Daoy (cell line): ENCODE measurements around the gene TMEM270. TPM values are rescaled to one million over a fixed set of nuclear protein-coding genes. Genes with fewer than 3 reads are reported as not detected.

Experiments used
- DNase-seq: peaks from one replicate; pipeline ENCODE4 v3.0.0-alpha.2; 2015; ENCODE audit warnings: low read depth
- total RNA-seq: library from RNA; depleted of rRNA; stranded (reverse); fragments of >200 nt; shearing (Covaris generic); gene quantifications from 2 replicates; pipeline ENCODE4 v1.2.3, GENCODE V29; 2014

TMEM270 gene
- total RNA-seq, 1 experiment from 2014 or later = 0.69 TPM

DNA sequence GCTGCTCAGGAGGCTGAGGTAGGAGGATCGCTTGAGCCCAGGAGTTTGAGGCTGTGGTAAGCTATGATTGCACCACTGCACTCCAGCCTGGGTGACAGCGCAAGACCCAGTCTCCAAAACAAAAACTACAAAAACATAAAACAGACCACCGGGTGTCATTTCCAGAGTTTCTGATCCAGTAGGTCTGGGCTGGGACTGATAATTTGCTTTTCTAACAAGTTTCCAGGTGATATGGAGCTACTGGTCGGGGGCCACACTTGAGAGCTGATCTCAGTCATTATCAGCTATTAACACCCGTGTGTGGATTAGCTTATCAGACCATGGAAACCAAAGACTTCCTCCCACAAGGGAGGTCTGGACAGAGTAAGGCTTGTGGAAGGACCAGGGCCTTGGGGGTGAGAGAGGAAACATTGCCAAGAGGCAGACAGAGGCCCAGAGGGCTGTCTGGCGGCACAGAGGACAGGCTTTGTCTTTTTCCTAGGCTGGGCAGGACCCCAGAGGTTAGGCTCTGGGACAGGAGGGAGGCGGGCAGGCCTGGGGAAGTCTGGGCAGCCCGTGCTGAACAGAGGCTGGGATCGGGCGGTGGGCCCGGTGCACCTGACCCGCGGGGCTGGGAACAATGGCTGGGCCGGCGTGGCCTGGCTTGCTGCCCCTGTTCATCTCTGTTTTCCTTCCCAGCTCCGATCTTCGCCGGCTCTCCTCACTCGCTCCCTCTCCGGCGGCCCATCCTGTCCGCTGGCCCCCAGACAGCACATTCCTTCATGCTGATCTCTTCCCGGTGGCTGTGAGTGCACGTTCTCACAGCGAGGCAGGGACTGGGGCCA lies 25.2 kb downstream of the TMEM270 start:
- DNase-seq = peak; percentile 72

DNA sequence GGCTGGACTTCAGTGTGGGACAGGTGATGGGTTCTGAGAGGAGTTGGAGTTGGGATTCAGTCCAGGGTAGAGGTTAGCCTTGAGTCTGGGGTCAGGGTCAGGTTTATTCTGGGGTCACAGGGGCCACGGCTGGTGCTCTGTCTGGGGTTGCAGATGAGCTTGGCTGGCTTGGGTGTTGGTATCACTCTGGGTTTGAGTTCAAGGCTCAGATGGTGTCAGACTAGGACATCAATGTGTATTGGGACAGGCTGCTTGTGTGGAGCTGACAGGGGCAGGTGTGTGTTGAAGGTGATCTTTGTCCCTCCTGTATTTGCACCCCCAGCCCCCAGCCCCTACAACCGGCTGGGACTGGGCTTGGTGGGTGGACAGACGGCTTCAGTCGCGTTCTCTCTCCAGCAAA lies 26.8 kb downstream of the TMEM270 start:
- no peak for DNase-seq

DNA sequence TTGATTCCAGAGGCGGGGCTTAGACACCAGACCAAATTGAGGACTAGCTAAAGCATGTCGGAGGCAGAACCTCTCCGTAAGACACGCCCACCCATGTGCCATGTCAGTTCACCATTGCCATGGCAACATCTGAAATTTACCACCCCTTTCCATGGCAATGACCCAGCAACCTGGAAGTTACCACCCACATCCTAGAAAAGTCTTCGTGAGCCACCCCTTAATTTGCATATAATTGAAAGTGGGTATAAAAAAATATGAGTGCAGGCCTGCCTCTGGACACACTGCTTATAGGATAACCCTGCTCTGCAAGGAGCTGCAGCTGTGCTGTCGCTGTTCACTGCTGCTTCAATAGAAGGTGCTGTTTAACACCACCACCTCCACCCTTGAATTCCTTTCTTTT lies 28.0 kb downstream of the TMEM270 start:
- DNase-seq = peak; percentile 54

DNA sequence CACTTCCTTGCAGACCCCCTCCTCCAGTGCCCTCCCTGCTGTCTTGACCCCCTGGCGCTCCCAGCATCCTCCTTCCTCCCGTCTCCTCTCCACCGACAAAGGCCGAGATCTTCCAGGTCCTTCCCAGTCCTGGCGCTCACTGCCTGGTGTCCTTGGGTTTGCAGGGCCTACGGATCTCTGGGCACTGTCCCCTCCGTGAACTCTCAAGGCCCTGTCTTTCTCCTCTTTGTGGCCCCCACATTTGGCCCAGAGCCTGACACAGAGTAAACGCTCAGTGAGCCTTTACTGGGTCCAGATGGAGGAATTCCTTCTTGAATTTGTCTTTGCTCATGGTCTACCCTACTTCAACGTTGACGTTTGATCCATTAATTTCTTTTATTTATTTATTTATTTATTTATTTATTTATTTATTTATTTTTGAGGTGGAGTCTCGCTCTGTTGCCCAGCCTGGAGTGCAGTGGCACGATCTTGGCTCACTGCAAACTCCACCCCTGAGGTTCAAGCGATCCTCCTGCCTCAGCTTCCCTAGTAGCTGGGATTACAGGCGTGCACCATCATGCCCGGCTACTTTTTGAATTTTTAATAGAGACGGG lies 29.7 kb downstream of the TMEM270 start:
- DNase-seq = no peak

DNA sequence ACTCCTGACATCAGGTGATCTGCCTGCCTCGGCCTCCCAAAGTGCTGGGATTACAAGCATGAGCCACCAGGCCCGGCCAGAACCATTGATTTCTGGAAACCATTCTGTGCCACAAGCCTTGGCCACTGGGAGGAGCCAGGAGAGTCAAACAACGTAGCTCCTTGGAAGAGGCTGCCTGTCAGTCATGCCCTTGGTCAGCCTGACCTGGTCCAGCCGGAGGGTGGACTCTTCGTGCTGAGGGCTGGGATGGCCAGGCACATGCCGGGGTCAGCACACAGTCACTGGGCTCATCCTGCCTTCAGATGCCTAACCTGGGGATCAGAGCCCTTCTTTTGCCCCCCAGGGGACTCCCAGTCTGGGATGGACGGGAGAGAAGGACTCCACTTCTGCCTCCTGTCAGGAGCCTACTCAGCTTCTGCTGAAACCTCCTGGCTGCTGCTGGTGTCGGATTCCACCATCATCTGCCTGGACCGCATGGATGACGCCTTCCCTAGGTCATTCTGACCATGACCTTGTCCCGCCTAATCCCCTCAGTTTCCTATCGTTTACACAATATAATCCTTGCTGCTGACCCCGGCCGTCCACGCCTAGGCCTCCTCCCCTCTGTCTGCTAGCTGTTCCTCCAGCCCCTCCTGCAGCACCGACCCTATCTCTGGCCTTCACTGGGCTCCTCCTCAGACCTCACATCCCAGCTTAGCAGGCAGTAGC lies 30.4 kb downstream of the TMEM270 start:
- DNase-seq = peak; percentile 53

DNA sequence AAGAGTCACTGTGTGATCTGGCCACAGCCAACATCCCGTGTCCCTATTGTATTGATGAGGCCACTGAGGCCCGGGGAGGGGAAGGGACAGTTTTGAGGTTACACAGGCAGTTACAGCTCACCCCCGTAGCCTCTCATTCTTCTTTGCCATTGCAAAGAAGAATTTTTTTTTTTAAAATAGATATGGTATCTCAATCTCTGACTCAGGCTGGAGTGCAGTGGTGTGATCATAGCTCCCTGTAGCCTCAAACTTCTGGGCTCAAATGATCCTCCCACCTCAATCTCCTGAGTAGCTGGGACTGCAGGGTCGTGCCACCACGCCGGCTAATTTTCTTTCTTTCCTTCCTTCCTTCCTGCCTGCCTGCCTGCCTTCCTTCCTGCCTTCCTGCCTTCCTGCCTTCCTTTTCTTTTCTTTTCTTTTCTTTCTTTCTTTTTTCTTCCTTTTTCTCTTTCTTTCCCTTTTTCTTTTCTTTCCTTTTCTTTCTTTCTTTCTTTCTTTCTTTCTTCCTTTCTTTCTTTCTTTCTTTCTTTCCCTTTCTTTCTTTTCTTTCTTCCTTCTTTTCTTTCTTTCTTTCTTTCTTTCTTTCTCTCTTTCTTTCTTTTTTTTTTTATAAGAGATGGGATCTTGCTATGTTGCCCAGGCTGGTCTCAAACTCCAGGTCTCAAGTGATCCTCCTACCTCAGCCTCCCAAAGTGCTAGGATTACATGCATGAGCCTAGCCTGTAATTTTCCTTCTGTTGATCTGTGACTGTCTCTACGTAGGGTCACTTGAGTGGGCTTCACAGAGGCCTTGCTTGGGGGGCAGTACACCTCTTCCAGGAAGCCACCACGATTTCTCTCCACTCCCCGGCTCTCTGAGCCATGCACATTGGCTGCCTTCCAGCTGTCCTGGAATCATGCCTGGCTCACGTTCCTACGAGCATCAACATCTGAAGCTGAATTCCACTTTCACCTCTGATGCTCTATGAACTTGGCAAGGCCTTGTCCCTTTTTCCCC lies 31.3 kb downstream of the TMEM270 start:
- DNase-seq = peak; percentile 82

DNA sequence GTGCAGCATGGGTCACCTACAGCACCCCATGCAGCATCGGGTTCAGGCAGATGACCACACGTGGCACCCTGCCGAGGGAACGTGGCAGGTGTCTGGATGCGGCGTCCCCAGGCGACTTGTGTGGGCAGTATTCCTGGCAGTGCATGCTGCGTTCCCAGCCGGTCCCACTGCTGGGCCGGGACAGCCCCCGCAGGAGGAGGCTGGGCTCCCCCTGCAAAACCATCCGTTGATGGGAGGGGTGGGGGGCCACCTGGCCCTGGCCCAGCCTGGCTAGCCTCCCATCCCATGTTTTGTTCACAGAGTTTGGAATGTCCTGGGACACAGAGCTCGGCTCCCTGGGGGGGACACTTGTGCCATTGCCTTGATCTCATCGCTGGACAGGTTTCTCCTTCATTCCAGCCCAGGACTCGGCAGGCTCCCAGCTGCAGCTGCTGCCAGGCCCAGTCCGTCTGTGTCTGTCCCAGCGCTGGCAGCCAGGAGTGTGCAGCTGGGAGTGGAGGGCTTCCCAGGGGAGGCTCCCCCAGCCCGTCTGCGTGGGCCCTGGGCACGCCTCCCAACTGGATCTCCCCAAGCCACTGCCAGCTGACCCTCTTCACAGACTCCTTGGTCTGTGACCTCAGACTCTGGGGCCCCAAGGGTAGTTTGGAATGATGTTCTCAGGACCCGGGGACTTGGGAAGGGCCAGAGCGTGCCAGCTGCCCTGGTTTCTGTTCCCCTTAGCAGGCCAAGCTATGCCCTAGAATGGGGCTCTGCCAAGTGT lies 32.6 kb downstream of the TMEM270 start:
- peak; percentile 70 for DNase-seq

DNA sequence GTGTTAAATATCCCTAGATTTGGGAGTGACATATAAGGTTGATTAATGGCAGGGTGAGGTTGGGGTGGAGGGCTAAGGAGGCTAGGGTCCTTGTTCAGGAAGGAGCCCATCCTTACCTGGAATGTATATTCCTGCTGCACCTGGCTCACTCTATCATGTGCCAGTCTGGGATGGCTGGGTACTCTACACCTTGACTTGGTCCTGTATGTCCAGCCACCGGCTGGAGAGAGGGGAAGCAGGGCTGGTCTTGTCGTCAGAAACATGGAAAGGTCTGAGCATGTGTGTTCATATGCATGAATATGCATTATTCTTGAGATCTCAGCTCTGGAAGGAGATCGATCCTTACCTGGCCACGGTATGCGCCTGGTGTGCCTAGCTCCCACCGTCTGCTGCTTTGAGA lies 33.2 kb downstream of the TMEM270 start:
- DNase-seq = no peak

DNA sequence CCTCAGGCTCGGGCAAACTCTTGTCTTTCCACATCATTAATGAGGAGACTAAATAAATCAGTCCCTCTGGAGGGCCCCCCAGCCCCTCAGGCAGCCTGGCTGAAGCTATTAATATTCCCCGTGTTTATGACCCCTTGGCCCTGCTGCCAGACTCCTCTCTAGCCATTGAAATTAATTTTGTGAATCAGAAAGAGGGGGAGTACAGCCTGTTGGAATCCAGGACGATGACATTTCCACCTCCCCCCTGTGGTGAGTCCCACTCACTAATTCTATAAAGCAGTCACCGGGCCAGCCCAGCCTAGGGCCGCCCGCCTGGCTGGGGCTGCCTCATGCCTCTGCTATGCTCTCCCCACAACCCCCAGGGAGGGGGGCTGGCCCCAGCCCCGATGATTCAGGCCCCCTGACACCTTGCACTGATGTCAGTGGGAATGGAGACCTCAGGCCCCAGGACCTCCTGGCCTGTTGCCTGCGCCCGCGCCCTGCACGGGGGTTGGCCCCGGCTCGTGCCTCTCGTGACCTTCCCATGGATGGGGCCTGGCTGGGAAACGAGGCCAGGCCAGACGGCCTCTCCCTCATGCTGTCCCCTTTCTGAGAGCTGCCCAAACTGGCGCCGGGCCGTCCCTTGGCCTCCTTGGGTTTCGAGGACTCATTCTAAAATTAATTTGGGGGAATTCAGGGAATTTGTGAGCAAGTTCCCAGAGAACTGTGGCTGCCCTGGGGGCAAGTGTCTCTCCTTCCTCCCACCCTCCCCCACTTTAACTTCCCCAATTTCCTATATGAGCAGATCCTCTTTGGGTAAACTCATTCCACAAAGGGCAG lies 34.0 kb downstream of the TMEM270 start:
- peak; percentile 100 for DNase-seq

DNA sequence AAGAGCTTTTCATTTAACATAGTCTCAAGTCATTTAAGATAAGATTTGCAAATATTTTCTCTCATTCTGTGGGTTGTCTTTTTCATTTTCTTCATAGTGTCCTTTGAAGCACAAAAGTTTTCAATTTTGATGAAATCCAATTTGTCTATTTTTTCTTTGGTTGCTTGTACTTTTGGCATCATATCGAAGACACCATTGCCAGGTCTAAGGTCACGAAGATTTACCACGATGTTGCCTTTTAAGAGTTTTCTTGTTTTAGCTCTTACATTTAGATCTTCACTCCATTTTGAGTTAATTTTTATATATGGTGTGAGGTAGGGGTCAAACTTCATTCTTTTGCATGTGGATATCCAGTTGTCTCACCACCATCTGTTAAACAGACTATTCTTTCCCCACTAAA lies 34.7 kb downstream of the TMEM270 start:
- no peak for DNase-seq

DNA sequence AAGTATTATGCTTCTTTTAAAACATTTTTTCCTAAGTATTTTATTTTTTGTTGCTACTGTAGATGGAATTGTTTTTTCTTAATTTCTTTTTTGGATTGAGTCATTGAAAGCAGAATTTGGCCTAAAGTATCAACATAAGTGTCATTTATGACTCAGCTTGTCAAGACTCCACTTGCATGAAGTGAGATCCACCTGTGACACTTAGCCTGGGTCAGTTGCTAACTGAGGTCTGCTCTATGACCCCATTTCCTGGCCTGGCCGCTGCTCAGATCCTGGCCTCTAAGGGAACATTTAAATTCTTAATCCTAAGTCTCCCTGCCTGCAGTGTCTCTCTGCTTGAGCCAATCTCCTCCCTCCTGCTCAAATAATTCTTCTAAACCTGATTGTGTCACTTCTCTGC lies 35.5 kb downstream of the TMEM270 start:
- DNase-seq = peak; percentile 54

DNA sequence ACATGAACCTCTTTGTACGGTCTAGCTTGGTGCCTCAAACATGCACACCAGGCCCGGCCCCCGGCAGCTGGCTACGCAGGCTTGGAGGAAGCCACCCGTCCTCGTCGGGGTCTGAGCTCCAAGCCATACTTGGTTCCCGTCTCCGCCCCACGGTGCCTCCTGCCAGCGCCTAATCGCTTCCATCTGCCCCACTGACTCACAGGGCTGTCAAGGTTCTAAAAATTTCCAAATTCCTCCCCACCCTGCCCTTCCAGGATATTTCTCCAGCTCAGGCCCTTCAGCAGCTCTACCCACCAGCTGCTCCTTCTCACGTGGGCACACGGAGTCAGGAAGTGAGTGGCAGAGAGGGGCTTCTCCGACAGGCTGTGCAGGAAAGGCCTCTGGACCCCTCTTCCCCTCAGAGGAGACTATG lies 38.8 kb downstream of the TMEM270 start:
- DNase-seq = peak; percentile 98

DNA sequence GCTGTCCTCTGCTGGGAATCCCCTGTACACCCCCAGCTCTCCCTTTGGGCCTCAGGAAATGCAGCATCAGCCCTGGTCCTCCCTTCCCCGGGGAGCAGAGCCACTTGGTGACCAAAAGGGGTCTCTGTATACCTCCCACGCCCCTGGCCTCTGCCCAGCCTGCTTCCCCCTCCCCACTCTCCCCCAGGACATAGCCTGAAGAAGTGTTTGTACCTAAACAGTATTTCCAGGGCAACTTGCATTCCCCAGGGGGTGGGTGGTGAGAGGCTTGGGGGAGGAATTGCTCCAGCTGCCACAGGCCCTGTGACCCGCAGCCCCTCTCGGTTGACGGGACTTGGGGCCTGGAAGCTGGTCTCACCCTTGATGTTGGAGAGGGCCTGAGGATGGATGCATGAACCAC lies 39.3 kb downstream of the TMEM270 start:
- peak; percentile 58 for DNase-seq

DNA sequence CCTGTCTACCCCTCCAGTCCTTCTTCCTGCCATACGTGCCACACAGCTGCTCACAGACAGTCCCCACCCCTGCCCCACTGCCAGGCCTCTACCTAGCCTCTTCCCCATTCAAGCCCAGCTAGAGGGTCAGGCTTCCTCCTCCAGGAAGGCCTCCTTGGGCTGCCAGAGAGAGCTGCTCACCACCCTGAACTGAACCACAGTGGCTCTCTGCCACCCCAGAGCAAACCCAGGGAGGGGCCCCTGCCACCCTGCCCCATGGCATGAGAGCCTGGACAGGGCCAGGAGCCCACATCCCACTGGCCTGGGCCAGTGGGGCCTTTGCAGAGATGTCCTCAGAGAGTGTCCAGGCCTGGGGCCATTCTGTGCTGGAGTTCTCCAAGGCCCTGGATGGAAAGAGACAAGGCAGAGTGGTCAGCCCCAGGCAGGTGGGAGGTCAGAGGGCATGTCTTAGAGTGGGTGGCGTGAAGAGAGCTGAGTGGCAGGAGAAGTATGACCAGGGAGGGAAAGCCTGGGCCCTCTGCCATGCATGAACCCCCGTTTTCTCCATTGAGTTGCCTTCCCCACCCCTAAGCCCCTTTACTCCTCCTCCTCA lies 40.4 kb downstream of the TMEM270 start:
- DNase-seq = no peak

DNA sequence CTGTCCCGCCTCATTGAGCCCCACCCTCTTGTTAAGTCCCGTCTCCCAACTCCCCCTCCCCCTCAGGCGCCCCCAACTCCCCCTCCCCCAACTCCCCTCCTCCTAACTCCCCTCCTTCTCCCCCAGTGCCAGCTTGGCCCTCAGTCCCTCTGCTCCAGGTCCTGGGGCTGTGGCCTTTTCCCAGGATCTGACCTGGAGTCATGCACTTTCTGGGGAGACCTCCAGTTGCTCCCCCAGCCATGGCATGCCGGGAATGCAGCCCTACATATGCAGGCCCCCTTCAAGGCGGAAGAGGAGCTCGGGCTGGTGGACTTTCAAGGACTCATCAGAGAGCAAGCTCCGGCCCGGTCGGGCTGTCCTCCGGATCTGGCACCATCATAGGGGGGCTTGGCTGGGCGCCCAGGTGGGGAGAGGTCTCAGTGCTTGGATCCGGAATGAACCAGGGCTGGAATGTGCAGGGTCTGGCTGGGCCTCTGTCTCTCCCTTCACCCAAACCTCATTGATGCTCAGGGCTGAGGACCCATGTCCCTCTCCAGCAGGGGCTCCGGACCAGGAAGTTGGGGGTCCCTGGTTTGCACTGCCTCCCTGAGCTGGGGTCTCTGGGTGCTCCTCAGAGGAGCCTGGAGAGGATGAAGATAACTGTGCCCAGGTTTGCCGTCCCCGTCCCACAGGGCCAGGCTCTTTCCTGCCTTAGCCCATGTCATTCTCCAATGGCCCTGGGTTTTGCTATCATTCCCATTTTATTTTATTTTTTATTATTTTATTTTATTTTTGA lies 41.1 kb downstream of the TMEM270 start:
- DNase-seq = no peak

DNA sequence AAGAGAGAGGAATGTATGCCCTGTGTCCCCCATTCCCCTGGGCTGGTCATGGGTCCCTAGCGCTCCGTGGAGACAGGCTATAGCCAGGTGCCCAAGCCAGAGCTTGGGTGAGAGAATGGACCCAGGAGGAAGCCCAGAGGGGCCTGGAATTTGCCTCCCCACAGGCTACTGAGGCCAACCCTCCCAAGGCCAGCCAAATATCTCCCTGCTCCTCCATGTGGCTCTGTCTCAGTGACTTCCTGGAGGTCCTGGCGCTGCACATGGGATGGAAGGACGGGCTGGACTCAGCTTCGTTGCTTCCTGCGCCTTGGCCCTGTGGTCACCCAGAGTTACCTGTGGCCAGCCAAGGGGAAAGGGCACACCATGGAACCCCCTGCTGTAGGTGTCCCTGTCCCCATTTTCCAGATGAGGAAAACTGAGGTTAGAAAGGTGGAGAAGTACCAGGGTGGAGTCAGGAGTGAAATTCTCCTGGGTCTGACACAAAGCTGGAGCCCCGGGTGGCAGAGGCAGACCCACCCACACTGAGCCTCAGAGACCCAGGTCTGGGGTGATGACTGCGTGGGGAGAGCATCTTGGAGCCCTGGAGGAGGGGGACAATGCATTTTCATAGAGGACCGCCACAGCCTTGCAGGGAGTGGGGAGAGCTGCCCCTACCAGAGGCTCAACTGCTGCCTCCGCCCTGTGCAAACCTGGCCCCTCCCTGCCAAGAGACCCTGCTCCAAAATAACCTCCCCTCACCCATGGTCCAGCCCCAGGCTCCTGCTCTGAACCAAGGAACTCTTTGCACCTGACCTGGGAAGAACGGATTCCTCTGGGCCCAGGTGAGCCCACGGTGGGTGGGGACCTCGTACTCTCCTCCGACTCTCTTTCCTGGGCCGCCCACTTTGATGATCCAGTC lies 42.6 kb downstream of the TMEM270 start:
- DNase-seq = no peak

DNA sequence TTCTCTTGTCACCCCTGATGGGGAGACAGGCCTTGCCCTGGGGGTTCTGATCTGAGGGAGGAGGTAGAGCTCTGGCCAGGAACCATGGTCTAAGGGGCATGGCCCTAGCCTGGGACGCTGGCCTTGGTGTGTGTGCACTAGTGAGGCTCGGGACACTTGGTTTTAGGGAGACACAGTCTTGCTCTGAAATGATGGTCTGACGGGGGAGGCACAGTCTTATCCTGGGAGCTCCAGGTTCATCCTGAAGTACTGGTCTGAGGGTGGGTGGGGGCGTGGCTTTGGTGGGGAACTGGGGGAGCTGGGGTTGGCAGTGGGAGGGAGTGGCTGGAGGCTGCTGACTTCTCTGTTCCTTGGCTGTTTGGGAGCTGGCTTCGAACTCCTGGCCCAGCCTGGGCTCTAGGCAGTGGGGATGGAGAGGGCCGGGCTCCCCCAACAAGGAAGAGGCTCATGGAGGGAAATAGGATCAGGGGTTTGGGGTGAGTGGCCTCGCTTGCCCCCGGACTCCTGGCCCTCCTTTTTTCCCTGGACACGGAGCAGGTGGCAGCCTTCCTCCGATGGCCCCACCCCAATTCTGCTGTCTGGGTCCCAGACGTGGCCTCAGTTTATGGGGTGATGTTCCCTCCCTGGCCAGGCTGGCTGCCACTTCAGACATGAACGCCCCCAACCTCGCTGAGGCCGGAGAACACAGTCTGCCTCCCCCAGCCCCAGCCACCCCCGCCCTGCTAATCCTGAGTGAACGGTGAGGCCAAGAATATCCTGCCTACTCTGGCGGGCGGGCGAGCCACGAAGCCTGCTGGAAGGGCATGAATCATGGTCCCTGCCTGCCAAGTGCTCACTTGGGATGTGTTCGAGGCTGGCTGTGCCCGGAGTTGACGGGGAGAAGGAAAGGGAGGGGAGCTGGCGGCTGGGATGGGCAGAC lies 43.5 kb downstream of the TMEM270 start:
- peak; percentile 91 for DNase-seq
